Measurements from ENCODE around the gene KRT5. TPM values are rescaled to one million over a fixed set of nuclear protein-coding genes. Genes with fewer than 3 reads are reported as not detected.

The KRT5 gene
- not detected in 2 replicates for total RNA-seq (2016; rRNA removed; fragmentation: Illumina TruSeq; extraction: Trizol)
- total RNA-seq (2016; cell fraction: cytosol; rRNA removed; fragmentation: Illumina TruSeq; extraction: Trizol; ENCODE audit: low read depth): not detected in 2 replicates
- total RNA-seq (2016; cell fraction: insoluble cytoplasmic fraction; rRNA removed; fragmentation: Illumina TruSeq; extraction: Trizol): not detected in 2 replicates
- total RNA-seq (2016; cell fraction: membrane; rRNA removed; fragmentation: Illumina TruSeq; extraction: Trizol): not detected in 2 replicates
- total RNA-seq (2016; cell fraction: nucleus; rRNA removed; fragmentation: Illumina TruSeq; extraction: Trizol): not detected in 2 replicates
- 0.08 and 0.29 TPM in 2 replicates for polyA plus RNA-seq (2011; rRNA removed)
- polyA plus RNA-seq (2011; cell fraction: cytosol; rRNA removed): not detected in 2 replicates
- not detected in 2 replicates for polyA plus RNA-seq (2011; cell fraction: nucleus; rRNA removed)
- polyA plus RNA-seq (2012): not detected in 2 replicates
- not detected in 2 replicates for polyA plus RNA-seq (2016; cell fraction: cytosol; fragmentation: Illumina TruSeq; extraction: Trizol; ENCODE audit: low read depth)
- polyA plus RNA-seq (2016; cell fraction: insoluble cytoplasmic fraction; fragmentation: Illumina TruSeq; extraction: Trizol; ENCODE audit: low read depth): not detected in 2 replicates
- not detected in 2 replicates for polyA plus RNA-seq (2016; cell fraction: membrane; fragmentation: Illumina TruSeq; extraction: Trizol; ENCODE audit: low read depth)
- polyA plus RNA-seq (2016; cell fraction: nucleus; fragmentation: Illumina TruSeq; extraction: Trizol; ENCODE audit: insufficient read depth, low read depth): not detected in 2 replicates
- polyA minus RNA-seq (2011; rRNA and poly(A)+ RNA removed; ENCODE audit: low replicate concordance): 32.1 TPM in 1 of 2 replicates, not detected in the other
- polyA minus RNA-seq (2011; cell fraction: cytosol; rRNA and poly(A)+ RNA removed): not detected in 2 replicates
- polyA minus RNA-seq (2011; cell fraction: nucleus; rRNA and poly(A)+ RNA removed): not detected in 2 replicates
- not detected for Bru-seq, nascent RNA
- not detected for BruChase-seq, experiment 1, labeled RNA remaining after a 6-hour chase
- percentile 18 among the genes with signal in this experiment for BruChase-seq, experiment 2, labeled RNA remaining after a 2-hour chase
- long read RNA-seq, experiment 1: 0 reads
- long read RNA-seq, experiment 2: 0 reads

DNA sequence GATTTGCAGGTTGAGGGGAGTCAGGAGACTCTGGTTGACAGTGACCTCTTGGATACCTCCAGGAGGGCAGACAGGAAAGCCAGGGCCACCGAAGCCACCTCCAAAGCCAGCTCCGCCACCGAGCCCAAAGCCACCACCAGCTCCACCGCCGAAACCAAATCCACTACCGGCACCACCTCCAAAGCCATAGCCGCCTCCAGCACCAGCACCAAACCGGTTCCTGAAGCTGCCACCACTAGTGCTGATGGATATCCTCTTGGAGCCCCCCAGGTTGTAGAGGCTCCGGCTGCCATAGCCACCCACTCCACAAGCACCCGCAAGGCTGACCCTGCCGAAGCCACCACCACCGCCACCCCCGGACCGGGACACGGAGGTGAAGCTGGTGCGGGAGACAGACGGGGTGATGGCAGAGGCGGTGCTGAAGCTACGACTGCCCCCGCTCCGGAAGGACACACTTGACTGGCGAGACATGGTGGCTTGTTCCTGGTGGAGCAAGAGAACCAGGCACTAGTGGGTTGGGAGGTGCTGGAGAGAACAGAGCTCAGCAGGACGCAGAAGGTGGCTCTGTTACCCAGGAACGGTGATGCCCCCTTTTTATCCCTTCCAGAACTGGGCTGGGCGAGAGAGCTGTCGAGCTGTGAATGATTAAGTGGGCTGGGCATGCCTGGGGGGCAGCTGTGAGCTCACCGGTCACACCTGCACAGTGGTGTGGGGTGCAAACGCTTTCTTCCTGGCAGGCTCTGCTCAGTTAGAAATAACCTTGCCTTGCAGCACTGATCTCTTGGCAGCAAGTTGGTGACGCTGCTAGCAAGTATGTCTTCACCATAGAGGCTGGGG, at the start of gene KRT5:
Gene KRT5, minus strand, starts transcription at position 569 of the 837 bp plus-strand sequence. Its CDS starts 98 bp downstream, at position 471.
- POLR2A ChIA-PET: no interaction called here
- Histone ChIP-seq H3K79me2 (ENCODE audit: insufficient read depth, low read length) (no peaks in the 10 kb centered on the region), H3K27me3 (ENCODE audit: control insufficient read depth in 1 of 2, insufficient read depth in 2 of 2, low read length in 2 of 2) (peaks cover 2 to 8% of the 10 kb centered on the region in 2 experiments; a peak in 3 of 5 replicates), H3K27ac (ENCODE audit: extremely low read length, insufficient read depth, low read length) (no peak within 1 kb of the TSS), H3K36me3 (replicated peaks in 1 of 2; ENCODE audit: control insufficient read depth in 1 of 2, insufficient read depth in 2 of 2, low read length in 2 of 2) (no peaks in the 10 kb centered on the region), H4K20me1 (ENCODE audit: insufficient read depth, low read length) (no peaks in the 10 kb centered on the region), H3K4me3 (replicated peaks in 1 of 3; ENCODE audit: insufficient read depth in 1 of 3, low read depth in 2 of 3, low read length in 3 of 3) (no peak within 1 kb of the TSS), H3K9ac (ENCODE audit: insufficient read depth, low read depth, low read length) (no peak within 1 kb of the TSS), H3K4me2 (ENCODE audit: low read depth, low read length) (no peak within 1 kb of the TSS), H3K9me3 (ENCODE audit: low read length) (no peaks in the 10 kb centered on the region), H2AFZ (ENCODE audit: low read length) (no peak within 1 kb of the TSS), H3K4me1 (ENCODE audit: insufficient read depth, low read length) (no peaks in the 10 kb centered on the region)
- 60% methylated on average over 15 of the region's 29 CpGs for WGBS (ENCODE audit: low lambda C conversion rate)
- no peak for ATAC-seq
- no peak for FAIRE-seq
- intact Hi-C loops (cut with micrococcal nuclease; ENCODE audit: unreplicated experiment) (no loop called here), in situ Hi-C loops (cut with HindIII; ENCODE audit: extremely low pct_ligation_motif_present, low pct_unique_long_range_greater_than_20kb) (no loop called here)
- no TSS peak for BruUV-seq (replicated peaks)
- TF ChIP-seq ZNF496 (CRISPR knock-in tag; IDR thresholded peaks at IDR 0.05; ENCODE audit: insufficient replicate concordance) (no peak), HNRNPUL1 (IDR thresholded peaks at IDR 0.05; ENCODE audit: low read depth, low read length) (no peak)
- CTCF ChIA-PET (ENCODE audit: low intra/inter-chr PET ratio, low total read pairs): no interaction called here
- DNase-seq (ENCODE audit: low spot score): no peak
